Measurements from ENCODE around the gene HDAC1.

Gene HDAC1

DNA sequence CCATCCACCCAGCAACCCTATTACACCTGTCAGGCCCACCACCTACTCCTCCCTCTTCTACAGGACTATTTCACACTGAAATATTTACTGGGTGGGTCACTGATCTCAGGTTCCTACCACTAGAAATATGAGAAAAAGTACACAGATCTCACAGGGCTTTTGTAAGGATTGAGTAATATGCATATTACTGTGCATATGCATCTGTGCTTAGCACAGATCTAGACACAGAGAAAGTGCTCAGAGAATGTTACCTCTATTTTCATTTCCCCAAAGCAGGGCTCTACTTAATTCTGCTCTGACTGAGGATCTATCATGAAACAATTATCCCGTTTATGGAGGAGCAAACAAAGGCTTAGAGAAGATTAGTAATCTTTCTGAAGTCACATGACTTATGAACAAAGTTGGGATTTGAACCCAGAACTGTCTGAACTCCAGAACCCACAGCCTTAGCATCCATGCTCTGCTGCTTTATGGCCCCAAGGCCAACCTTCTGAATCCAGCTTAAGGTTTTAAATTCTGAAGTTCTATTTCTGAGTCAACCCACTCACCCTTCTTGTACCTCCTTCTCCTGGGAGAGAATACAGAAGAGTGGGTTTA is 82.2 kb downstream of the HDAC1 start:
- DNase-seq (ENCODE audit: low spot score): no peak

- DNase-seq (ENCODE audit: low spot score): no peak
Observed at GRCh38 chr1:32376199-32376598, 84.3 kb downstream of the HDAC1 start.

- DNase-seq (ENCODE audit: low spot score): no peak
Observed at GRCh38 chr1:32377541-32378220, 85.8 kb downstream of the HDAC1 start.

GRCh38 chr1:32380057-32380456 is 88.2 kb downstream of the HDAC1 start:
- DNase-seq (ENCODE audit: low spot score): no peak

Data from NAMALWA (cell line).